A673 (cell line): ENCODE measurements around the gene DND1.
"Not testable (repeated sequence)": the region's sequence is repeated elsewhere in the genome, so short reads cannot be mapped to it uniquely, and the experiment has no call there.

Source experiments
- CTCF ChIP-seq: fragments of 300-800, 200-600 bp; sonication (generic); conservative IDR thresholded peaks from 2 replicates; pipeline ENCODE4 v1.5.1; 2017; ENCODE audit warnings: low read depth, mild to moderate bottlenecking, antibody characterized with exemption, low read length, moderate library complexity, mixed read lengths
- EZH2 ChIP-seq: fragments of 200-600 bp; sonication (generic); IDR thresholded peaks from 2 replicates; pipeline ENCODE4 v1.6.1; 2017; ENCODE audit warnings: borderline replicate concordance, low read depth, mild to moderate bottlenecking, mixed read lengths, antibody characterized with exemption, low read length; ENCODE audit not compliant: poor library complexity, severe bottlenecking

GRCh38 chr5:140624886-140625285, 48.5 kb downstream of the DND1 start:
- TF ChIP-seq CTCF, EZH2: not testable (repeated sequence)
